ENCODE results near the gene MYBPHL. TPM values are rescaled to one million over a fixed set of nuclear protein-coding genes. Genes with fewer than 3 reads are reported as not detected.

Gene MYBPHL
- total RNA-seq, 2 donors from 2014 or later = not detected

GRCh38 chr1:109250454-109251276 lies 56.1 kb downstream of the MYBPHL start:
- TF ChIP-seq POLR2A (IDR thresholded peaks at IDR 0.05) (no peak), CTCF (IDR thresholded peaks at IDR 0.05) (no peak)
- no peak for DNase-seq
- Histone ChIP-seq H3K4me1 (peaks cover 38% of the 10 kb centered on the region), H3K27ac (no peak overlapping the region), H3K36me3 (replicated peaks in 1 of 2; ENCODE audit: insufficient read depth in 1 of 2, low read depth in 2 of 2) (no peaks in the 10 kb centered on the region), H3K4me3 (no peak overlapping the region), H3K27me3 (no peaks in the 10 kb centered on the region), H3K9me3 (no peaks in the 10 kb centered on the region)
- 80 to 90% methylated on average over 19 to 33 of the region's 33 CpGs for WGBS, 2 donors
- no peak for ATAC-seq
- intact Hi-C loops (cut with DNase I) = no loop called here

DNA sequence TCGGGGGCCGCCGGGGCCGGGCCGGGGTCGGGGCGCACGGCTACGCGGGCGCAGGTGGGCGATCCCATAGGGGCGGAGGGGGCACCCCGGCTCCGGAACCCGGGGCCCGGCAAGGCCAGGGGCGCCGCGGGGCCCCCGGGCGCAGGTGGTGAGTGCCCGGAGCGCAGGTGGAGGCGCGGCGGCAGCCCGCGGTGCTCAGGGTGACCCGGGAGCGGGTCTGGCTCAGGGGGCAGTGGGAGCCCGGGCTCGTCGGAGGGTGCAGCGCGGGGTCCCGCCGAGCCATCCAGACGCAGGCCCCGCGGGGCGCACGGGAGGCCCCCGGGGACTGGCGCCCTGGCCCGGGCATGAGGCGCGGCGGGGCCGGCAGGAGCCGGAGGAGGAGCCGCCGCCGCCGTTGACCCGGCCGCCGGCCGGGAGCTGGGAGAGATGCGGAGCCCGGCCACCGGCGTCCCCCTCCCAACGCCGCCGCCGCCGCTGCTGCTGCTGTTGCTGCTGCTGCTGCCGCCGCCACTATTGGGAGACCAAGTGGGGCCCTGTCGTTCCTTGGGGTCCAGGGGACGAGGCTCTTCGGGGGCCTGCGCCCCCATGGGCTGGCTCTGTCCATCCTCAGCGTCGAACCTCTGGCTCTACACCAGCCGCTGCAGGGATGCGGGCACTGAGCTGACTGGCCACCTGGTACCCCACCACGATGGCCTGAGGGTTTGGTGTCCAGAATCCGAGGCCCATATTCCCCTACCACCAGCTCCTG lies 57.0 kb downstream of the MYBPHL start:
- peaks cover 36% of the 10 kb centered on the region for H3K4me1 ChIP-seq
- TF ChIP-seq POLR2A (IDR thresholded peaks at IDR 0.05) (no peak), CTCF (IDR thresholded peaks at IDR 0.05) (no peak)
- intact Hi-C loops (cut with DNase I) = no loop called here
- H3K4me3 ChIP-seq = peak overlapping the region in 1 of 2 donors; percentile 22
- 5 to 14% methylated on average over 9 to 29 of the region's 80 CpGs for WGBS, 2 donors
- H3K27ac ChIP-seq = no peak overlapping the region
- H3K36me3 ChIP-seq (replicated peaks in 1 of 2; ENCODE audit: insufficient read depth in 1 of 2, low read depth in 2 of 2) = no peaks in the 10 kb centered on the region
- H3K9me3 ChIP-seq = no peaks in the 10 kb centered on the region
- ATAC-seq (peak; percentile 39), DNase-seq (peak in 1 of 4 donors; percentile 27)
- no peaks in the 10 kb centered on the region for H3K27me3 ChIP-seq

DNA sequence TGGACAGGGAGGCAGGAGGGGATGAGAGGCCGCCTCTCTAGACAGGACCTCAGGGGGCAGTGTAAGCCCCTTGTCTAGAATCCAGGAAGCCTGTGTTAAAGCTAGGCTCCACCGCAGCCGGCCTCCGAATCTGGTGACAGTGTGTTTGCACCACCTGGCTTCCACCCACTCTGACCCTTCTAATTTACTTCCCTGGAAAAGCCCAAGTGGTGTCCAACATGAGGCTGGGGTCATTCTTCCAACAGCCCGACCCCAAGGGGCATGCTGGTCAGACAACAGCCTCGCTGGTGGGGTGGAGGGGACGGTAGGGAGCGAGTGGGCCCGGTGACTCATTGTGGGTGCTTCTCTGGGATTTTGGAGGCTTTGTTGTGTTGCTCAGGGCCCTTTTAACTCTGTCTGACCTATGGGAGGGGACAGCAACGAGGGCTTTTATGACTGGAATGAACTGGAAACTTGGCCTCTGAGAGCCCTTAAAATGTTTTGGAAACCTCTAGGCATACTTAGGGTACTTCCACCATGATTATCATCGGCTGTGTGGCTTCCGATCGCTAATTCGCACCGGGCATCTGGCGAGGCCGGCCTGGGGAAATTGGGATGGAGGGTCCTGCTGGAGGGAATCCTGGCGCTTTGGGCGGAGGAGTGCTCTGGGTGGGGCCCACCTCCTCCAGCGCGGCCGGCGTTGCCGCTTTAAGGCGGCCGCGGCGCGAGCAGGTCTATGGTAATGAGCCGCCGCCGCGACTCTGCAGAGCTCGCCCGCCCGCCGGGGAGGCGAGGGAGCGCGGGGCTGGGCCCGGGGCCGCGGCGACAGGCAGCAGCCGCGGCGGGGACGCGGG lies 57.8 kb downstream of the MYBPHL start, which contains the start of gene CELSR2:
Gene CELSR2, plus strand, starts transcription at position 743 of the 833 bp plus-strand sequence. CDS start 541 bp downstream, outside the sequence.
- ATAC-seq (peak; percentile 91), DNase-seq (peak; percentile 65 to 84 (median 72))
- Histone ChIP-seq H3K4me1 (peaks cover 28% of the 10 kb centered on the region), H3K9me3 (no peaks in the 10 kb centered on the region), H3K36me3 (replicated peaks in 1 of 2; ENCODE audit: insufficient read depth in 1 of 2, low read depth in 2 of 2) (no peaks in the 10 kb centered on the region), H3K4me3 (peak within 1 kb of the TSS in 1 of 2 donors; percentile 22), H3K27me3 (no peaks in the 10 kb centered on the region), H3K27ac (no peak within 1 kb of the TSS)
- no peak for TF ChIP-seq CTCF (IDR thresholded peaks at IDR 0.05)
- TF ChIP-seq POLR2A (IDR thresholded peaks at IDR 0.05) = peak in 1 of 3 donors; percentile 12
- intact Hi-C loops (cut with DNase I) = no loop called here
- WGBS, 2 donors = 22 to 56% methylated on average over 9 to 29 of the region's 49 CpGs

GRCh38 chr1:109248444-109248796 lies 58.4 kb downstream of the MYBPHL start:
- intact Hi-C loops (cut with DNase I) = no loop called here
- H3K27ac ChIP-seq = no peak overlapping the region
- no peak overlapping the region for H3K4me3 ChIP-seq
- DNase-seq = no peak
- H3K36me3 ChIP-seq (replicated peaks in 1 of 2; ENCODE audit: insufficient read depth in 1 of 2, low read depth in 2 of 2) = no peaks in the 10 kb centered on the region
- TF ChIP-seq POLR2A (IDR thresholded peaks at IDR 0.05) (no peak), CTCF (IDR thresholded peaks at IDR 0.05) (no peak)
- WGBS, 2 donors = 86 to 89% methylated on average over 6 to 7 of the region's 7 CpGs
- H3K9me3 ChIP-seq = no peaks in the 10 kb centered on the region
- no peak for ATAC-seq
- no peaks in the 10 kb centered on the region for H3K27me3 ChIP-seq
- peaks cover 22% of the 10 kb centered on the region for H3K4me1 ChIP-seq
